Fibroblast of the aortic adventitia (primary cell): ENCODE measurements around the gene ULK4. TPM values are rescaled to one million over a fixed set of nuclear protein-coding genes. Genes with fewer than 3 reads are reported as not detected.

Experiments
- DNase-seq: peaks from one replicate; pipeline ENCODE4 v3.0.0-alpha.2; 2010; ENCODE audit warnings: low read depth
- H3K4me3 ChIP-seq: 2 replicates; pipeline ENCODE4 v1.5.1; 2011; ENCODE audit warnings: low read depth, mild to moderate bottlenecking, control low read depth, low read length, moderate library complexity
- CTCF ChIP-seq: IDR thresholded peaks from 2 replicates; pipeline ENCODE4 v1.5.1; 2011; ENCODE audit warnings: mild to moderate bottlenecking, low read length, control low read depth, inconsistent platforms; ENCODE audit not compliant: insufficient read depth
- total RNA-seq: library from RNA; depleted of rRNA; stranded (reverse); fragments of >200 nt; gene quantifications from 2 replicates; pipeline ENCODE4 v1.2.3, GENCODE V29; 2012; ENCODE audit warnings: low replicate concordance

The ULK4 gene
- total RNA-seq, 1 donor = 16.1 TPM

DNA sequence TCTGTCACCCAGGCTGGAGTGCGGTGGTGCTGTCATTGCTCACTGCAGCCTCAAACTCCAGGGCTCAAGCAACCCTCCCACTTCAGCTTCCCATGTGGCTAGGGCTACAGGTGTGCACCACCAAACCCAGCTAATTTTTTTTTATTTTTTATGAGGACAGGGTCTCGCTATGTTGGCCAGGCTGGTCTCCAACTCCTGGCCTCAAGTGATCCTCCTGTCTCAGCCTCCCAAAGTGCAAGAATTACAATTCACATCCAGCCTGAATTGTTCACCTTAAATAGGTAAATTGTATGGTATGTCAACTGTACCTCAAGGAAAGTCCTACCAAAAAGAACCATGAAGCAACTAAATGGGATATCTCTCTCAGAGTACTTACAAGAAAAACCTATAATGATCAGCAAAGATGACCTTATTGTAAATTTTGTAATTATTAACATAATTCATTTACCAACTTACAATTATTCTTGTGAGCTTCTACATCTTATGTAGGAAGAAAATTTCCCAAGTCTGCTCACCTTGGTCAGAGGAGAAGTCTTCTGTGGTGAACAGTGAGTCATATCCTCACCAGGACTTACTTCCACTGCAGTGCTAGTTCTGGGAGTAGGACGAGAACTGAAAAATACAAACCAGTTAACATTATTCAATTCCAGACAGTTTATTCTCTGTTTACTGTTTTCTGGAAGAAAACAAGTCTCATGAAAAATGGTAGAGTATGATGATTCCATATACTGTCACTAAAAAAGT is 54.4 kb downstream of the ULK4 start:
- no peak overlapping the region for H3K4me3 ChIP-seq
- DNase-seq = no peak
- TF ChIP-seq CTCF = no peak

DNA sequence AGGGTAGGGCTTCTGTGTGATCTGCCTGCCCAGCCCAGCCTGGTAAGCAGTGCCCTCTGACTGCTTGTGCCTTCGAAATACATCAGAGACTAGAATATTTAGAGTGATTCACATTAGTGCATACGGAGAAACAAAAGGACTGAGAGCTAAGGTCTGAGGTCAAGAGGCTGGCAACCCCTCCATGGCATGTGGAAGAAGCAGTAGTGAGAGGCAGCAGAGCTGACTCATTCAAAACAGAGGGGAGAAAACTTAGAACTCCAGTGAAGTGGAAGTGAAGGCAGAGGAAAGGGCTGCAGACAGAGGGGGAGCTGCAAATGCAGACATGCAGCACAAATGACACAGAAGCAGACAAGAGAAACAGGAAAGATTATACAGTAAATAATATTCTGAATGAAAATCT is 61.6 kb downstream of the ULK4 start:
- no peak for TF ChIP-seq CTCF
- DNase-seq = peak; percentile 27

GRCh38 chr3:41898631-41899030 is 63.3 kb downstream of the ULK4 start:
- no peak overlapping the region for H3K4me3 ChIP-seq
- TF ChIP-seq CTCF = no peak
- DNase-seq = no peak

More for the DNA sequence above, 61.6 kb downstream of the ULK4 start:
- H3K4me3 ChIP-seq = no peak overlapping the region

DNA sequence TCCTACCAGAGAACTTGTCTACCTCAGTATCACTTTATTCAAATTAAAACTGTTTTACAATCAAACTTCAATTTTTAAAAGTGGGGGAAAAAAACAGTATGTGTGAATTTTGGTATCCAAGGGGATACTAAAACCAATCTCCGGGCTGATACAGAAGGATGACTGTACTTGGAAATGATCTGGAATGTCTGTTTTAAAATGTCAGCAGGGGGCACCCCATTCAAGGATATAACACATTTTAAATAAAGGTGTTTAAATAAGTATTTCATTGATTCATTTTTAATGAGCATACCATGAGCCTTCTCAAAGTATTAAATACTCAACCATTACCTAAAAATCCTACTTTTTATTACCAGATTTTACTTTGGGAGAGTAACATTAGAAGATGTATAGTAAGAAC is 67.9 kb downstream of the ULK4 start:
- no peak overlapping the region for H3K4me3 ChIP-seq
- DNase-seq = peak; percentile 83
- TF ChIP-seq CTCF = peak; percentile 25

DNA sequence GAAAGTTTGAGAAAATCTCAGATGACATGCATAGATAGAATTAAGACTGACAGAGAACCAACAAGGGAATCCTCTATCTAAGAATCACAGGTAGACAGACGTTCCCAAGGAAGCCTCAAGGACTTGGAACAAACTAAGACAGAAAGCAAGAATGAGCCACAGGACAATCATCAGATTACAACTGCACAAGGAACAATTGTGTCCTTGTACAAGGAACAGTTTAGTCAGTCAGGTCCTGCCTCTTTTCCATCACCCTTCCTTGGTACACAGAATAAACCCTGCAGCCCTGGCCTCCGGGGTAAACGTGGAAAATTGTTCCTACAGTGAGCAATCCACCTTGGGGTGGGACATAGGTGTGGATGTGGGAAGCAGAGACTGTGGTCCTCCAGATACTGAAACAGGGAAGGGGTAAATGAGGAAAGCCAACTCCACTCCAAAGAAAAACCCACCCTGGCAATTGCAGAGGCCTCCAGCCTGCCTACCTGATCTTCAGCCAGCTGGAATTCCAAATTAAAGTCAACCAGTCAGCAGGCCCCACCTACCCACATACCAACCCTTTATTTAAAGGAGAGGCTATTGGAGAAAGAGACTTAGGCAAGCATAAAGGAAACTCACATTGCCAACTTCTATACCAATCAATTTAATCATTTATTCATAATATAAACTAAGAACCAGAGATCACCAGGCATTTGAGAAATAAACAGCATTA is 73.4 kb downstream of the ULK4 start:
- H3K4me3 ChIP-seq = no peak overlapping the region
- no peak for DNase-seq
- TF ChIP-seq CTCF = no peak

DNA sequence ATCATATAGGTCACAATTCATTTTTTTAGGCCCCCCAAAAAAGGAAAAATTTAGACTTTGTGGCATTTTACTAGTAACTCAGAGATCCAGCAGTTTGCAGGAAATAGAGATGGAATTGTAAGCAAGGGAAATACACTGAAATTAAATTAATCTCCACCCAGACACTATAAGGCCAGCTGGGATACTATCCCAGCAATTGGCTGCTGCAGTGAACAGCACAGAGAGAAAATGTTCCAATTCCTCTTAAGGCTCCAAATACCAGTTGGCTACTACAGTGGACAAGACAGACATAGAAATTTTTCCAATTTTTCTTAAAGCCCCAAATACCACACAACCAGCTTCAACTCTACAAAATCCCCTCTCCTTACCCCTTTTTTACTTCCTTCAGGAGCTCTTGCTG is 78.9 kb downstream of the ULK4 start:
- TF ChIP-seq CTCF = no peak
- no peak overlapping the region for H3K4me3 ChIP-seq
- no peak for DNase-seq
